BLaER1 treated with 17β-estradiol and CSF1 and Interleukin-3, amounts not matched to agents 10 nM and 100 nM (cell line): ENCODE measurements around the gene RTKN2.

Source experiments
- H3K27ac ChIP-seq, 11 experiments: shearing (Covaris generic); formaldehyde crosslinking; 2 replicates each; pipeline ENCODE4 v1.8.1; 2022
- H3K27me3 ChIP-seq, 11 experiments: shearing (Covaris generic); formaldehyde crosslinking; 2 replicates each; pipeline ENCODE4 v1.8.1; 2022
- H3K36me3 ChIP-seq, 11 experiments: shearing (Covaris generic); formaldehyde crosslinking; 2 replicates each; pipeline ENCODE4 v1.8.1; 2022
- H3K4me1 ChIP-seq, 10 experiments: shearing (Covaris generic); formaldehyde crosslinking; 2 replicates each; pipeline ENCODE4 v1.8.1; 2022
- H3K4me2 ChIP-seq, 11 experiments: shearing (Covaris generic); formaldehyde crosslinking; 2 replicates each; pipeline ENCODE4 v1.8.1; 2022
- H3K4me3 ChIP-seq, 10 experiments: shearing (Covaris generic); formaldehyde crosslinking; 2 replicates each; pipeline ENCODE4 v1.8.1; 2022
- H3K9ac ChIP-seq, 11 experiments: shearing (Covaris generic); formaldehyde crosslinking; 2 replicates each; pipeline ENCODE4 v1.8.1; 2022
- H3K9me3 ChIP-seq, 11 experiments: shearing (Covaris generic); formaldehyde crosslinking; replicated peaks in 1 of 11; 2 replicates each; pipeline ENCODE4 v1.8.1; 2022
- H4K20me1 ChIP-seq, 11 experiments: shearing (Covaris generic); formaldehyde crosslinking; 2 replicates each; pipeline ENCODE4 v1.8.1; 2022
- Cebpa-rat ChIP-seq, 11 experiments: shearing (Covaris generic); IDR thresholded peaks; 2 replicates each; pipeline ENCODE4 v1.8.1; 2022

Gene RTKN2

DNA sequence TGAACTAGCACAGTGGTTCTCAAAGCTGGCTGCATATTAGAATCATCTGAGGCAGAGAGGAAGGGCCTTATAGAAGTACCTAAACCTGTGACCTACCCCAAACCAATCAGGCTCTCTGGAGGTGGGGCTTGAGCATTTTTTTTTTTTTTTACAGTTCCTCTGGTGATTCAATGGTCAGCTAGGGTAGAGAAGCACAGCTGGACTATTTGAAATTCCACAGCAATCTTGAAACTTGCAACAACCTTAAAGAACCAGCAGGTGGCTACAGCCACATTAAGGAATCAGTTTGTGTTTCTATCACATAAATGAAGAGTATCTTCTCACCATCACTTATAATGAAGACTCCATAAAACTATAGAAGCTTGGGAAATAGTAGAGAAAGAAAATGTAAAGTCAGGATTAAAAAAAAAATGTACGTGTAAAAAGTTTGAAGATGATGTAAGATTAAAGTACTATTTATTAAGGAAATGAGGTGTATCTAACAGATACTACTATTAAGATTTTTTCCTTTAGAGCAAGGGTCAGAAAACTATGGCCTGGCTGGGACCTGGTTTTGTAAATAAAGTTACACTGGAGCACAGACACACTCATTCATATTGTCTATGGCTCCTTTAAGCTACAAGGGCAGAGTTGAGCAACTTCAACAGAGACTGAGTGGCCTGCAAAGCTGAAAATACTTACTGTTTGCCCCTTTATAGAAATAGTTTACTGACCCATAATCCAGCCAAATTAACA lies 3.8 kb downstream of the RTKN2 start:
- Histone ChIP-seq H3K9ac (no peak overlapping the region), H3K4me2 (peak overlapping the region in 6 of 11 experiments; percentile 22 to 97 (median 86); a peak in 10 of 22 replicates), H3K9me3 (no peaks in the 10 kb centered on the region), H3K4me3 (no peak overlapping the region), H3K4me1 (peaks cover 20 to 47% (median 39%) of the 10 kb centered on the region in 10 experiments), H3K36me3 (peaks cover 0 to 36% (median 26%) of the 10 kb centered on the region in 11 experiments; a peak in 17 of 22 replicates), H3K27me3 (no peaks in the 10 kb centered on the region), H3K27ac (peak overlapping the region in 1 of 11 experiments; percentile 20; a peak in 2 of 22 replicates), H4K20me1 (peaks cover 0 to 18% (median 0%) of the 10 kb centered on the region in 11 experiments; a peak in 5 of 22 replicates)
- TF ChIP-seq Cebpa-rat (IDR thresholded peaks at IDR 0.05) = no peak

GRCh38 chr10:62264126-62264525 lies 4.5 kb downstream of the RTKN2 start:
- H3K4me1 ChIP-seq = peaks cover 20 to 44% (median 41%) of the 10 kb centered on the region in 10 experiments
- H3K4me3 ChIP-seq = no peak overlapping the region
- no peaks in the 10 kb centered on the region for H3K9me3 ChIP-seq
- peak overlapping the region in 4 of 11 experiments; percentile 6 to 31 (median 20); a peak in 5 of 22 replicates for H3K4me2 ChIP-seq
- TF ChIP-seq Cebpa-rat (IDR thresholded peaks at IDR 0.05) = no peak
- H3K27ac ChIP-seq = peak overlapping the region in 1 of 11 experiments; percentile 20; a peak in 1 of 22 replicates
- H3K36me3 ChIP-seq = peaks cover under 1 to 44% (median 33%) of the 10 kb centered on the region in 11 experiments; a peak in 19 of 22 replicates
- H3K27me3 ChIP-seq = no peaks in the 10 kb centered on the region
- H3K9ac ChIP-seq = no peak overlapping the region
- H4K20me1 ChIP-seq = peaks cover 0 to 18% (median 0%) of the 10 kb centered on the region in 11 experiments; a peak in 6 of 22 replicates

DNA sequence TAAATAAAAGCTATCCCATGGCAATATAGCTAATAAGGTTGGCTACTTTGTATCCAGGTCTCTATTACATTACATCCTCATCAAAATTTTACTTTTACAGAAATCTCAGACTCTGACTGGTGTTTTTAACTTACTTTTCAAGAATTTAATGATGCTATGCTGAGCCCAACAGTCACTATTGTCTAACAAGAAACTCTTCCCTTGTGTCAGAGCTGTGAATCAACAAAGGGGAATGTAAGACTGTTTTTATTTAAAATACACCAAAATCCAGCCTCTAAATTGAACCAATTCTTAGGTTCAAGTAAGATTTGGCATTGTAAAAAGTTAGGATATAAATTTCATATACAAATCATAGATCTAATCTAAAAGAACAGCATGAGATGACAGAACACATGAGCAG lies 7.0 kb downstream of the RTKN2 start:
- no peaks in the 10 kb centered on the region for H3K27me3 ChIP-seq
- H3K4me2 ChIP-seq = no peak overlapping the region
- no peak overlapping the region for H3K9ac ChIP-seq
- H3K36me3 ChIP-seq = peaks cover 9 to 68% (median 51%) of the 10 kb centered on the region in 11 experiments; a peak in 20 of 22 replicates
- no peak overlapping the region for H3K4me3 ChIP-seq
- H3K27ac ChIP-seq = no peak overlapping the region
- H3K9me3 ChIP-seq = no peaks in the 10 kb centered on the region
- H4K20me1 ChIP-seq = peaks cover 0 to 7% (median 0%) of the 10 kb centered on the region in 11 experiments; a peak in 5 of 22 replicates
- H3K4me1 ChIP-seq = peaks cover 7 to 33% (median 24%) of the 10 kb centered on the region in 10 experiments
- TF ChIP-seq Cebpa-rat (IDR thresholded peaks at IDR 0.05) = no peak

- no peak overlapping the region for H3K27ac ChIP-seq
- no peaks in the 10 kb centered on the region for H3K27me3 ChIP-seq
- TF ChIP-seq Cebpa-rat (IDR thresholded peaks at IDR 0.05) = no peak
- H3K4me2 ChIP-seq = no peak overlapping the region
- no peak overlapping the region for H3K4me3 ChIP-seq
- H3K4me1 ChIP-seq = peaks cover 0 to 16% (median 8%) of the 10 kb centered on the region in 10 experiments; a peak in 14 of 20 replicates
- H3K9me3 ChIP-seq = peaks cover 0 to 5% (median 0%) of the 10 kb centered on the region in 11 experiments; a peak in 1 of 22 replicates
- H3K36me3 ChIP-seq = peaks cover 25 to 85% (median 68%) of the 10 kb centered on the region in 11 experiments; a peak in 20 of 22 replicates
- H4K20me1 ChIP-seq = peaks cover 0 to 4% (median 0%) of the 10 kb centered on the region in 11 experiments; a peak in 3 of 22 replicates
- H3K9ac ChIP-seq = no peak overlapping the region
Observed at GRCh38 chr10:62259998-62260397, 8.6 kb downstream of the RTKN2 start.

GRCh38 chr10:62259456-62259855 lies 9.2 kb downstream of the RTKN2 start:
- H4K20me1 ChIP-seq = peaks cover 0 to 4% (median 0%) of the 10 kb centered on the region in 11 experiments; a peak in 2 of 22 replicates
- H3K27ac ChIP-seq = no peak overlapping the region
- no peak for TF ChIP-seq Cebpa-rat (IDR thresholded peaks at IDR 0.05)
- H3K27me3 ChIP-seq = no peaks in the 10 kb centered on the region
- peak overlapping the region in 2 of 11 experiments; percentile 12 to 29; a peak in 1 of 22 replicates for H3K4me2 ChIP-seq
- no peak overlapping the region for H3K4me3 ChIP-seq
- H3K4me1 ChIP-seq = peaks cover 0 to 16% (median 4%) of the 10 kb centered on the region in 10 experiments; a peak in 12 of 20 replicates
- peaks cover 0 to 5% (median 0%) of the 10 kb centered on the region in 11 experiments; a peak in 6 of 22 replicates for H3K9me3 ChIP-seq
- H3K36me3 ChIP-seq = peaks cover 25 to 90% (median 72%) of the 10 kb centered on the region in 11 experiments; a peak in 20 of 22 replicates
- no peak overlapping the region for H3K9ac ChIP-seq

GRCh38 chr10:62258926-62259325 lies 9.7 kb downstream of the RTKN2 start:
- Histone ChIP-seq H3K4me3 (no peak overlapping the region), H3K36me3 (peaks cover 25 to 96% (median 77%) of the 10 kb centered on the region in 11 experiments; a peak in 20 of 22 replicates), H3K27me3 (no peaks in the 10 kb centered on the region), H3K4me2 (peak overlapping the region in 2 of 11 experiments; percentile 12 to 29; a peak in 2 of 22 replicates), H4K20me1 (peaks cover 0 to 5% (median 0%) of the 10 kb centered on the region in 11 experiments; a peak in 2 of 22 replicates), H3K4me1 (peaks cover 0 to 12% (median 0%) of the 10 kb centered on the region in 10 experiments; a peak in 5 of 20 replicates), H3K9ac (no peak overlapping the region), H3K9me3 (peaks cover 0 to 9% (median 3%) of the 10 kb centered on the region in 11 experiments; a peak in 9 of 22 replicates), H3K27ac (no peak overlapping the region)
- no peak for TF ChIP-seq Cebpa-rat (IDR thresholded peaks at IDR 0.05)

DNA sequence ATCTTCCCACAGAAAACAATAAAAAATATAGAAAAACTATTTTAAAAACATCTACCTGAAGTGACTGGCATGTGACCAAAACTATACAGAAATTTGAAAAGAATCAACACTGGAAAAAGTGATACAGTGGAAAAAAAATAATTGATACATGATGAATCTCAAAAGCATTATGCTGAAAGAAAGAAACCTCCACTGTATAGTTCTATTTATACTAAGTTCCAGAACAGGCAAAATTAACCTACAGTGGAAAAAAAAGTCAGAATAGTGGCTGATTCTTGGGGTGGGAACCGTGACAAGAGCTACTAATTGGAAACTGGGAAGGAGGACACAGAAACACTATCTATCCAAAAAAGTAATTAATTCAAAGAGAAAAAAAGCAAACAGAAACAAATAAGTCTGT lies 14.9 kb downstream of the RTKN2 start:
- no peak overlapping the region for H3K4me2 ChIP-seq
- peaks cover 0 to 17% (median 5%) of the 10 kb centered on the region in 10 experiments; a peak in 9 of 20 replicates for H3K4me1 ChIP-seq
- no peak overlapping the region for H3K9ac ChIP-seq
- H3K27ac ChIP-seq = no peak overlapping the region
- H3K27me3 ChIP-seq = no peaks in the 10 kb centered on the region
- no peak for TF ChIP-seq Cebpa-rat (IDR thresholded peaks at IDR 0.05)
- peaks cover 0 to 5% (median 0%) of the 10 kb centered on the region in 11 experiments; a peak in 1 of 22 replicates for H4K20me1 ChIP-seq
- H3K36me3 ChIP-seq = peaks cover 21 to 52% (median 45%) of the 10 kb centered on the region in 11 experiments; a peak in 20 of 22 replicates
- no peak overlapping the region for H3K4me3 ChIP-seq
- peaks cover 0 to 9% (median 4%) of the 10 kb centered on the region in 11 experiments; a peak in 9 of 22 replicates for H3K9me3 ChIP-seq

DNA sequence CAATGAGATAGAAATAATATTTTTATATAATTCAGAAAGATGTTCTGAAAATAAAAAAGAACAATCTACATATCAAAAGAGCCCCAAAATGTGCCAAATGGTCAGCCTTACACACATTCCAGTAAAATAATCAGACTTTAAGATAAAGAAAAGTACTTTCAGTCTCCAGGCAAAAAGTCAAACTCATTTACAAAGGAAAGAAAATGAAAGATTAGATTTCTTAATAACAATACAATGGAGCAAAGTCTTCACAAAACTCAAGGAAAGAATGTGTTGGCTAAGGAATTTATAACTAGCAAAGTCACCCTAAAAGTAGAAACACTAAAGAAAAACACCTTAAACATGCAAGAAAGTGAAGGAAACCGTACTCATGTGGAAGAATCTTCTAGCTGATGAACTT lies 16.6 kb downstream of the RTKN2 start:
- H3K27me3 ChIP-seq = no peaks in the 10 kb centered on the region
- H3K4me2 ChIP-seq = no peak overlapping the region
- peaks cover 0 to 5% (median 0%) of the 10 kb centered on the region in 11 experiments; a peak in 1 of 22 replicates for H4K20me1 ChIP-seq
- H3K9ac ChIP-seq = no peak overlapping the region
- H3K9me3 ChIP-seq = peaks cover 0 to 9% (median 4%) of the 10 kb centered on the region in 11 experiments; a peak in 9 of 22 replicates
- H3K36me3 ChIP-seq = peaks cover 20 to 42% (median 35%) of the 10 kb centered on the region in 11 experiments; a peak in 20 of 22 replicates
- no peak overlapping the region for H3K4me3 ChIP-seq
- TF ChIP-seq Cebpa-rat (IDR thresholded peaks at IDR 0.05) = no peak
- peaks cover 0 to 31% (median 7%) of the 10 kb centered on the region in 10 experiments; a peak in 9 of 20 replicates for H3K4me1 ChIP-seq
- H3K27ac ChIP-seq = no peak overlapping the region
